ENCODE results near the gene UBASH3A. TPM values are rescaled to one million over a fixed set of nuclear protein-coding genes. Genes with fewer than 3 reads are reported as not detected.

The UBASH3A gene
- total RNA-seq, 2 donors from 2014 or later, result 0.12 TPM; not detected in 1

DNA sequence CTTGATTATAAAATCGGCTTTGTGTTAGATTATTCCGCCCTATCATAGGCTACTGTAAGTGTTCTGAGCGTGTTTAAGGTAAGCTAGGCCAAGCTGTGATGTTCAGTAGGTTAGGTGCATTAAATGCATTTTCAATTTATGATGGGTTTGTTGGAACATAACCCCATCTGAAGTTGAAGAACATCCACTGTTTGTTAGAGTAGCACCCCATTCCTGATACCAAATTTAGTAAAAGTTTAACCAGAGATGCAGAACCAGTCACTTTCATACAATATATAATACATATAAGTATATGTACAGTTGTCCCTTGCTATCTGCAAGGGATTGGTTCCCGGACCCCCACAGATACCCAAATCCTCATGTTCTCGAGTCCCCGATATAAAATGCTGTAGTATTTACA, 16.1 kb downstream of the UBASH3A start:
- H3K27me3 ChIP-seq, result no peaks in the 10 kb centered on the region
- H3K36me3 ChIP-seq, result no peaks in the 10 kb centered on the region
- H3K27ac ChIP-seq, result no peak overlapping the region
- TF ChIP-seq, protein P1, sequence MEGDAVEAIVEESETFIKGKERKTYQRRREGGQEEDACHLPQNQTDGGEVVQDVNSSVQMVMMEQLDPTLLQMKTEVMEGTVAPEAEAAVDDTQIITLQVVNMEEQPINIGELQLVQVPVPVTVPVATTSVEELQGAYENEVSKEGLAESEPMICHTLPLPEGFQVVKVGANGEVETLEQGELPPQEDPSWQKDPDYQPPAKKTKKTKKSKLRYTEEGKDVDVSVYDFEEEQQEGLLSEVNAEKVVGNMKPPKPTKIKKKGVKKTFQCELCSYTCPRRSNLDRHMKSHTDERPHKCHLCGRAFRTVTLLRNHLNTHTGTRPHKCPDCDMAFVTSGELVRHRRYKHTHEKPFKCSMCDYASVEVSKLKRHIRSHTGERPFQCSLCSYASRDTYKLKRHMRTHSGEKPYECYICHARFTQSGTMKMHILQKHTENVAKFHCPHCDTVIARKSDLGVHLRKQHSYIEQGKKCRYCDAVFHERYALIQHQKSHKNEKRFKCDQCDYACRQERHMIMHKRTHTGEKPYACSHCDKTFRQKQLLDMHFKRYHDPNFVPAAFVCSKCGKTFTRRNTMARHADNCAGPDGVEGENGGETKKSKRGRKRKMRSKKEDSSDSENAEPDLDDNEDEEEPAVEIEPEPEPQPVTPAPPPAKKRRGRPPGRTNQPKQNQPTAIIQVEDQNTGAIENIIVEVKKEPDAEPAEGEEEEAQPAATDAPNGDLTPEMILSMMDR (IDR thresholded peaks at IDR 0.05), result no peak
- no peaks in the 10 kb centered on the region for H3K4me1 ChIP-seq
- no peak overlapping the region for H3K4me3 ChIP-seq
- H3K9me3 ChIP-seq, result no peaks in the 10 kb centered on the region
- DNase-seq (ENCODE audit: low spot score), result no peak

DNA sequence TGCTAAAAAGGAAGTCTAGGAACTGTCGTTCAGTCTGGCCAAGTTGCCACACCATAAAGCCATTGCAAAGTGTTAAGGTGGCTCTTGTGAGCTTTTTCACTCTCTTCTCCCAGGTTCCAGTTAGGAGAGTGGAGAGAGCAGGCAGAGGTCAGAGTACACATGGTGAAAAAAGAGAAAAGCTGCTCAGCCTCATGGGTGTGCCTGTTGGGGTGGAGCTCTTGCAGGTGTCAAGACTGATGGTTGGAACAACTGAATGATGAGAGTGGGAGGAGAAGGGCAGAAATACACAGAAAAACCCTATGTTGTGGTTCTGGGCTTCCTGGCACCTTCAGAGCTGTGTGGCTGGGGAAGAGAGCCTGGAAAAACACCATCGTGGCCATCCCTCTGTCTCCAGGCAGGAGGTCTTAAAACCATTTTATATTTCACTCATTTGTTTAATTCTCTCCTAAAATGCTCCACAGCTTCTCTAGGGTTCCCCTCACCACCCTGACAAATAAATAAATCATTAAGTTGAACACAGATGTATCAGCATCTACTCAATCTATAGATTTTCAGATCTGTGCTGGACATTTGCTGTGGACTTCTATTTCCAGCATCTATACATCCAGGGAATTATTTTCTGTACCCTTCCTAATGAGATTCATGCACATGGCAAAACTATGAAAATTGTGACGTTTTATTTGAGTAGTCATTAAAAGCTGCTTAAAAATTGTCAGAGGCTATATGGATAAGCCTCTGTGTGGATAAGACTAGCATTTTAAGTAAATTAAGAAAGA, 17.5 kb downstream of the UBASH3A start:
- H3K27ac ChIP-seq, result no peak overlapping the region
- H3K36me3 ChIP-seq, result no peaks in the 10 kb centered on the region
- H3K27me3 ChIP-seq, result no peaks in the 10 kb centered on the region
- H3K4me1 ChIP-seq, result no peaks in the 10 kb centered on the region
- DNase-seq (ENCODE audit: low spot score), result no peak
- TF ChIP-seq, protein P1 (IDR thresholded peaks at IDR 0.05), result no peak
- H3K9me3 ChIP-seq, result no peaks in the 10 kb centered on the region
- H3K4me3 ChIP-seq, result no peak overlapping the region

DNA sequence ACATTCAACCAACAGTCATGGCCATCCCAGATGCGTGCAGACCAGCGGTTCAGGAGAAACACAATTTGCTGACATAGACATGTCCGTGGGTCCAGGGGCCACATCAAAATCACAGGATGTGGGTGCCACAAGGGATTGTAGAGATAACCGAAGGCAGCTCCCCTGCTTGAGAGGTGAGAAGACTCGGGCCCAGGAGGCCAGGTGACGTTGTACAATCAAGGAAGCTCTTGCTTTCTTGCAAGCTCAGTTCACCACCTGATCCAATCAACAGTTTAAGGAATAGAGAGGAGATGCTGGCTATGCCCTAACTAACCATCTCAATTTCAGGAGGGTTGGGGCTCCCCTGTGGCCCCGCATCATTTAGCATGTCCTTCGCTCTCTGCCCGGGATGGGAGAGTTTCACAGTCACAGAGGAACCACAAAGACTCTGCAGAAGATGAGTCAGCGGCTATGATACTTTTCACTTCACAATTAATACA, 19.5 kb downstream of the UBASH3A start:
- Histone ChIP-seq H3K27me3 (no peaks in the 10 kb centered on the region), H3K9me3 (no peaks in the 10 kb centered on the region), H3K27ac (no peak overlapping the region), H3K4me3 (no peak overlapping the region), H3K4me1 (no peaks in the 10 kb centered on the region), H3K36me3 (no peaks in the 10 kb centered on the region)
- TF ChIP-seq, protein P1 (IDR thresholded peaks at IDR 0.05), result no peak
- DNase-seq (ENCODE audit: low spot score), result no peak

DNA sequence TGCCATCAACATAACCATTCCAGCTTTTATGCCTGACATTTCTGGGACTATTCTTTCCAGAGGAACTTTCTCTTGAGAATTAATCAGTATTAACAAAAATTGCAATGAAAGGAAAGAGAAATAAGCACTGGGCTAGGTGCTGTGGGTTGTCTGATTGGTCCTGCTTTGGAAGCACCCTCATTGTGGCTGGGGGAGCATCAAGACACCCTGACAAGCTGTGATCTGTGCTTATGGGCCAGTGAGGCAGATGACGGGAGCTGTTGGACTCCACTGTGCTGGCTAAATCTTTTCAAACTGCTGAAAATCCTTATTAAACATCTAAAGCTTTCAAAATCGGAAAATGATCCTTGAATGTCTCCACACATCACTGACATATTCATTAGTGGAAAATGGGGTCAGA, 20.0 kb downstream of the UBASH3A start:
- TF ChIP-seq, protein P1 (IDR thresholded peaks at IDR 0.05), result no peak
- no peak overlapping the region for H3K4me3 ChIP-seq
- no peak for DNase-seq (ENCODE audit: low spot score)
- H3K27ac ChIP-seq, result no peak overlapping the region
- H3K9me3 ChIP-seq, result no peaks in the 10 kb centered on the region
- H3K27me3 ChIP-seq, result no peaks in the 10 kb centered on the region
- no peaks in the 10 kb centered on the region for H3K4me1 ChIP-seq
- no peaks in the 10 kb centered on the region for H3K36me3 ChIP-seq

DNA sequence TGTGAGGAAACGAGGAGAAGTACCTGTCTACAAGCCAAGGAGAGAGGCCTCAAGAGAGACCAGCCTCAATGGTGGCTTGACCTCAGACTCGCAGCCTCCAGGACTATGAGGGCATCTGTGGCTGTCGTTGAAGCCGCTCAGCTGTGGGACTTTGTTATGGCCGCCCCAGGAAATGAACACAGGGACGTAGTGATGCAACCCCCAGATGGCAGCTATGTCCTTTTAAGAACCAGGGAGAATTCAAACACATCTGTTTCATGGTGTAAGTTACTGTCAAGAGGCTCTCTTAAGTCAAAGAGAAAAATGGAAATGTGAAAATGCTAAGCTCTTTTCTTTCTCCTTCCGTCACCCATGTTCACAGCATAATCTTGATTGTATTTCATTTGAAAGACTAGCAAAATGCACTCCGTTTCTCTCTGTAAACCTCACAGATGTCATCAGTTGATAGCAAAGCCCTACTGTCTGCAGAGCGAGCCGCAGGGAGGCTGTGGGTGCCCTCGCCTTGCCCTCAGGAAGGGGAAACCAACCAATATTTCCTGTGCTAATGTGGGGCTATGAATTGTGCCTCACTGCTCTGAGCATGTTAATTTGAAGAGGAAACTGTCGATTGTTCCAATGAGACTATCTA, 21.3 kb downstream of the UBASH3A start:
- H3K27me3 ChIP-seq, result no peaks in the 10 kb centered on the region

More for the DNA sequence above, 21.3 kb downstream of the UBASH3A start:
- no peak for DNase-seq (ENCODE audit: low spot score)
- H3K9me3 ChIP-seq, result no peaks in the 10 kb centered on the region
- H3K36me3 ChIP-seq, result no peaks in the 10 kb centered on the region
- TF ChIP-seq, protein P1 (IDR thresholded peaks at IDR 0.05), result no peak
- no peak overlapping the region for H3K4me3 ChIP-seq
- no peaks in the 10 kb centered on the region for H3K4me1 ChIP-seq
- no peak overlapping the region for H3K27ac ChIP-seq

Data from right atrium auricular region (tissue), 2 donors.